Stimulated activated CD8-positive, alpha-beta memory T cell treated with anti-CD3 and anti-CD28 coated beads, Interleukin-4, amount 100 ng/mL, for 48 hours (primary cell): ENCODE results near the gene CREBBP.

ENCODE experiments used
- DNase-seq: peaks from one replicate; pipeline ENCODE4 v3.0.0-alpha.2; 2020

The CREBBP gene

DNA sequence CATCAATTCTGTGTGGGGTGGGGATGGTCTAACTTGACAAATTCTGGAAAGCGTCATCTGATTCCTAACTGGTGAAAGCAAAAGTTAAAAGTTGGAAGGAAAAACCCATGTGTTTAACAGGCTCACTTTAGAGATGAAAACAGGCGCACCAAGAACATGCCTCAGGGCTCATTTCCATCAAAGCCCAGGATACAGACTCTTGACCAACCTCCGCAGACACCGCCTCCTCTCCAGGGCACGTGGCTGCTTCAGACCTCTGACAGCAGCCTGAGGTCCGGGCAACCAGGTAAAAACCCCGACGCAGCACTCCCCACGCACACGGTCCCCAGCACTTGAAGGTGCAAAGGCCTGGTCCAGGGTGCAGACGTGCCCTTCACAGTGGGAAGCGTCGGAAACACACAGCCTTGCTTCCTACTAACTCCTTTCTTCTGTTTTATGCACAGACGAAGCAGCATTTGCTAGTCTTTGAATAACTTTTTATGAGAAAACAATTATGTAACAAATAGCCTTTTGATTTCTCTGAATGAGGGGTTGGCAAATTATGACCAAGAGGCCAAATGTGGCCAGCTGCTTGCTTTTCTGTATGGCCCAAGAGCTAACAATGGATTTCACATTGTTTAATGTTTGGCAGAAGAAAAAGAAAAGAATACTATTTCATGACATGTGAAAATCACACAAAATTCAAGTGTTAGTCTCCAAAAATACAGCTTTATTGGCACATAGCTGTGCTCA, 119.0 kb downstream of the CREBBP start:
- no peak for DNase-seq

DNA sequence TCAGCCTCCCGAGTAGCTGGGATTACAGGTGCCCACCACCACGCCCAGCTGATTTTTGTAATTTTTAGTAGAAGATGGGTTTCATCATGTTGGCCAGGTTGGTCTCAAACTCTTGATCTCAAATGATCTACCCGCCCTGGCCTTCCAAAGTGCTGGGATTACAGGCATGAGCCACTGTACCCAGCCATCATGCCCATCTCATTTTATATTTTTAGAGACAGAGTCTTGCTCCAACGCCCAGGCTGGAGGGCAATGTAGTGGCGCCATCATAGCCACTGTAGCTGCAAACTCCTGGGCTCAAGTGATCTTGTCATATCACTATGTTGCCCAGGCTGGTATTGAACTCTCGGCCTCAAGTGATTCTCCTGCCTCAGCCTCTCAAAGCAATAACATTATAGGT, 120.0 kb downstream of the CREBBP start:
- DNase-seq, result no peak

DNA sequence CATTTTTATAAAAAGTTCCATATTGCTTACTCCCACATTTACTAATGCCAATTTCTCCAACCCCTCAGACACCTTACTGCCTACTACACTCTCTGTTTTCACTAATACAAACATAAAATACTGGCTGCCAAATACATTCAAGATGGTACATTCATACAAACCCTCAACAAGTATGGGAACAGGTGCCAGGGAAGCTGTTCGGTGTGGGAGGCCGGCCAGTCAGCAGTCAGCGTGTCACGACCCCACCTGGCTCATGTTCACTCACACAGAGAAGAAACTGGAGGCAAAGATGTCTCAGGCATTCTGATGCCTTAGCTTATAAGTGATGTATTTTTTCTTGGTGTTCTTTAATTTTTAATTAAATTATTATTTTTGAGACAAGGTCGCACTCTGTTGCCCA, 120.8 kb downstream of the CREBBP start:
- DNase-seq, result no peak

DNA sequence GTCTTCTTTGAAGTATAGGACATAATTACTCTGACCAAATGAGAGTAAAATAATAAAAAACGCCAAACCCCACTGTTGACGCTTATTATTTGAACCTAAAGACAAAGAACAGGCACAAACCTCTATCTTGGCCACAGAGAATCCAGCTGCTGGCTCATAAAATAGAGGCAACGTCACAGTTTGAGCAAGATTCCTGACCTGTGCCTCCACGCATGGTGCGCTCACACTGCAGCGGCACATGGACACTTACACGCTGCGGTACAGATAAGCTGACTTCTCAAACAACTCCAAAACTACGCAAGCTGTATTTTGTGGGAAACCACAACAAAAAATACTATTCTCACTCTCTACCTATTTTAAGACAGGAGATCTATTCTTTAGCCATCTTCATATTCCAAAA, 124.4 kb downstream of the CREBBP start:
- DNase-seq, result no peak

DNA sequence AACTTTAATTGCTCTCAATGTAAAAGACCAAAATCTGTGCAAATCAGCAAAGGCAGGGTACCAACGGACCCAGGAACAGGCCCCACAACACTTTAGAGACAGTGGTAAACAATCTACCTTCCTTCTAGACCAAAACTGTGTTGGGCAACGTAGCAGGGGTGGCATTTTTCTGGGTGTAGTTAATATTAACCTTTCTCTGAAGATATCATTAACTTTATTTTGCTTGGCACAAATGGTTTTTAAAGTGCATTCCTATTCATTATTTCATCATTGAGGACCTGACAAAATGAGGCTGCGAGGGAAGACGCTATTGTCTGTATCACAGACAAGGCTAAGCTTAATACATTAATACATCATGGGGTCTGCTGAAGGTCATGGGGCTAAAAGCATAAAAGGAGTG, 125.3 kb downstream of the CREBBP start:
- no peak for DNase-seq

DNA sequence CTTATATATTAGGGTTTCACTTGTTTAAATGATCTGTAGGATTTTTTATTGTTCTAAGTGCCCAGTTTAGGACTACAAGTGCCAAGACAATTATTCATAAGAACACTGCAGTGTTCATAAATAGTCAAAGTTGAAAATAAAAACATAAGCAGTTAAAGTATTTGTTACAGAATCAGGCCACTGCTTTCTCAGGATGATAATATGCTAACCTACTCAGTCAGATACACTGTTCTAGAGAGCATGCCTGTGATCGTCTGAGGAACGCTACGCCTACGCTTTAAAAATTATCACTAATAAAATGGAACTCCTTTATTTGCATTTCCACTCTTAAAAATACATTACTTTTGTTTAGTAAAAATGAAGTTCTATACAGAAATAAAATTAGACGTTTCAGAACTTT, 125.7 kb downstream of the CREBBP start:
- DNase-seq, result no peak

DNA sequence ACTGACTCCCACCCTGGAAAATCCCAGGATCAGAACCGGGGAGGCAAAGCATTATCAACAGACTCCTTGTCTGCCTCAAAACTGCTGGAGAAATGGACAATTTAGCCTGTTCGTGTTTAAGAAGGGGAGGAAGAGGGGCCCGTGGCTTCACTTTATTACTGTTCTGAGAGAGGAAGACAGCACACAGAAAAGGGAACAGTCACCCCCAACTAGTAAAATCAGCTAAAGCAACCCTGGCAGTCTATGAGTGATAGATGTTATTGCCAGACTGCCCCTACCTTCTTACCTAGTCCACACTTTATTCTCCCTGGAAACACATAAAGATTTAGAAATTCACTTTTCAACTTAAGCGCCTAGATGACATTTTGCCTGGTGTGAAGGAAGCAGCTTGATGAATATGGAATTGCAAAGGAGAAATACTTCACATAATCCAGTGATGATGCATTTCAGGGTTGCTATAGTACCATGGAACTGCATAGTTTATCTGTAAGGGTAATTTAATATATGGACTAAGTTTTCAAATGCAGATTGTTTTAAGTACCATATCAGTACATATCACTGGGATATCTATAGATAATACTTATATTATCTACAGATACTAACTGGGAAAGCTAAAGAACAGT, 126.3 kb downstream of the CREBBP start:
- no peak for DNase-seq

DNA sequence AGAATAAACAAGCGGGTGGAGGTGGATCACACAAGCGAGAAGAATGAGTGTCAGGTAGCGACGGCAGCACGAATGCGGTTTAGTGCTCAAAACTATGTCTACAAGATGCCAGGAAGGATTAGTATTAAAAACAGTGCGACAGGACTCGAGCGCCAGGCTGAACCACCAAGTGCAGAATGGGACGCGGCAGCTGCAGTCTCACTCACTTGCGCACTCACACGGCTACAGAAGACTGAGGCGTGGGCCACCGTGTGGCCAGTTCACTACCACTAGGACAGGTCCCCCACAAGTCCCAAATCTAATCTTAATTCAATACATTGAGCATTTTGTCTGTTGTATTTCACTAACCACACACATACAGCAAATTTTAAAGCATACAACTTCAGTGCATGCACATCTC, 127.5 kb downstream of the CREBBP start:
- DNase-seq, result no peak

DNA sequence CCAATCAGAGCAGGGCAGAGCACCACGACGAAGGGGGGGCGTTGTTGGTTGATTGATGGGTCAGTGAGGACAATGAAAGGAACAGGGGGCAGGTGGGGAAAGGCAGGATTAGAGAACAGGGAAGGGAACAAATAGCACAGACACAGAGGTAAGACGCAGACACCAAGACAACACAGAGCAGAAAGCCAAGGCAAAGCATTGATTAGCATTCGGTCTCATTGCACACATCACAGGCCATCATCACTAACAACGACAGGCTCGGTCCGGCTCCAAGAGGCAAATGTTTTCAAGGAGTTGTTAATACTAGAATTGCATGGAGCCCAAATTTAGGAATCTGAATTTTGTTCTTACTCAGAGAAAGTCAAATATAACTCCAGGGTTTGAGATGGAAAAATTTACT, 128.6 kb downstream of the CREBBP start:
- DNase-seq, result no peak

DNA sequence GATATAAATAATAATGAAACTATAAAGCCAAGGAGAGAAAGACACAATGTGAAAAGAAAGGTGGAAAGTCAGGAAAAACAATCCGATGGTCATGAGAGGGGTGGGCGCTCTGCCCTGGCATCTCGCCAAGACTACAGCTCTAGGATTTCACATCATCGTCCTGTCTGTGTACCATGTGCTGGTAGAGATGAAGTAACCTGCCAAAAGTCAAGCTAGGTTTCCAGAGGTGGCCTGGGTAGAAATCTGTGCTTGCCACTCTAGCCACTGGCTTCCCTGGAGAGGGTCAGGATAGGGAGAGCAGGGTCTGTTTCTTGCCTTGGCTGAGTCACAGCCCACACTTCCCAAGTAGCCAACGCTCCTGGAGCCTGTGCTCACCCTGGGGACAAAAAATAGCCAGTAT, 132.2 kb downstream of the CREBBP start:
- no peak for DNase-seq

DNA sequence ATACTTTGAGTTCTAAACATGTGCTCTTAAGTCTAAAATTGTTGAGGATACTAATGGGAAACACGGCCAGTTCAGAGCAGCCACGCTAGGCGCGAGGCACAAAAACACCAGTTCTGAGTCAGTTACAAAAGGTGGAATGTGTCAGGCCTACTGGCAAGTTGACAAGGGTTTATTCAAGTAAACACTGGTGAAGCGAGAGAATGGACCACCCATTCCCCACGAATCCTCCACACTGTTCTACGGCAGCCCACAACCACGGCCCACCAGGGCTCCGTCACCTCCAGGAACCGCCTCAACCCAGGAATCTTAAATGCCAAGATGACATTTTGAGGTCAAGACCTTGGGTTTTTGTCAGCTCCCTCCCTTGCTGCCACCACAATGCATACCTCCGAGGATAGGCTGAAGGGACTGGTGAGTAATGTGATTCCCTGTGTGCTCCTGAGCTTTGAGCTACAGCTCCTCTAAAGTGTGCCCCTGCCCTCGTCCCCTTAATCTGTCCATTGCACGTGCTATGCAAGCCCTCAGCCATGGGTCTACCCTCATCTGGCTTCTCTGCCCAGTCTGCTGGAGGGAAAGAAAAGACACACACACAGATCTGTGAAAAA, 134.7 kb downstream of the CREBBP start:
- DNase-seq, result no peak

DNA sequence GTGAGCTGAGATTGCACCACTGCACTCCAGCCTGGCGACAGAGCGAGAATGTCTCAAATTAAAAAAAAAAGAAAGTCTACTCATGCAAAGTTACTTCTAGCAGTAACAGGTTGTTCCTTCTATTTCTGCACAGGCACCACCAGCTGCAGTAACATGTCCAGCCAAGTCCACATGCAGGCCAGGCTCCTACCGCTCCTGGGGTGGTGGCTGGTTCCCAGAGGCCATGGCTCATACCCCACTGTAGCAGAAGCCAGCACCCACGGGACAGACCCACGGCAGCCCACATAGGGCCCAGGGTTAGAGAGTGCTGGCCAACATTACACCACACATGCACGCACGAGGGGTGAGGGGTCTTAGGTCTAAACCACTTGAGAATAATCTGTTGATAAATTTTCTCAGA, 136.5 kb downstream of the CREBBP start:
- DNase-seq, result no peak

DNA sequence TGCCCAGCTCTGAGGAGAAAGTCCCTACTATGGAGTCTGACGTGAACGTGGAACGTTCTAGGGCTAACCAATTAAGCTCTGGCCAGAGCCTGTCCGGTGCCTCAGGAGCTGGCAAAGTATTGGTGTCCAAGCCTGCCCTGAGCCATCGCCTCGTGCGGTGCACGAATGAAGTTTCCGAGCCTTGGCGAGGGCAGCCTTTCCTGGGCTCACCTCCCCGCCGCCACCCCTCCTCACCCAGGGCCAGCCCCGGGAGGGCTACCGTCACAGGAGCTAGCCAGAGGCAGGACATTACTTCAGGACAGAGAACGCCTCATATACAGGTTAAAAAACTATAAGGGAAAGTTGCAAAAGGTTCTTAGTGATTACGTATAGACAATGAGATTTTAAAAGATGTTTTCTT, 139.6 kb downstream of the CREBBP start:
- DNase-seq, result no peak

DNA sequence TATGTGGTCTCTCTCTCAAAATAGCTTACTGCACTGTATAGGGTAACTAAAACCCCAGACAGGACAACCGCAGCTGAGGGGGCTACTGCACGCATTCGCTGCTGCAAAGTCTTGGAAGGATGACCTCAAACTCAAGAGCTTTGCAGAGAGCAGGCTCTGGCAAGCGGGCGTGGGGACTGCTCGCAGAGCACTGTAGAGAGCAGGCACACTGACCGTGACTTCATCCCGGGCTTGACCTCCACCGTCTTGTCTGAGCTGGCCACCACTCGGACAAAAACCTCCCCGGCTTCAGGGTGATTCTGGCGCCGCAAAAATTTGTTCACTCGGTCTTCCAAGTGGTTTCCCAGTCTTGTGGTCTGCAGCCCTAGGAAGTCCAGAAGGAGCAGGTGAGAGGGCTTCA, 140.3 kb downstream of the CREBBP start:
- DNase-seq, result no peak

DNA sequence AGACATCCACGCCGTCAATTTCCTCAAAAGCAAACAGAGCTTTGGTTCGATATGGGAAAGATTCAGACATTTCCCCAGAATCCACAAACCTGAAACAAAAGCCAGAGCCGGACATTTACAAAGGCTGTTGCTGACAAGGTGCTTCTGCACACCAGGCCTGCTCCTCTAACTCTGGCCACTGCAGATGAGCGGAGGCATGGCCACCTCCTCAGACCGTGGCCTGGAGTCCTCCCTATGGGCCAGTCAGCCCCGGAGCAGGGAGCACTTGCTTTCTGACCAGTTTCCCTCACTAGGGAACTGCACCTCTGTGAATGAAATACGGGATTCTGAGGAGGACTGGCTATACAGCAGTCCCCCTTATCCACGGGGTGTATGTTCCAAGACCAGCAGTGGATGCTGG, 140.9 kb downstream of the CREBBP start:
- no peak for DNase-seq

DNA sequence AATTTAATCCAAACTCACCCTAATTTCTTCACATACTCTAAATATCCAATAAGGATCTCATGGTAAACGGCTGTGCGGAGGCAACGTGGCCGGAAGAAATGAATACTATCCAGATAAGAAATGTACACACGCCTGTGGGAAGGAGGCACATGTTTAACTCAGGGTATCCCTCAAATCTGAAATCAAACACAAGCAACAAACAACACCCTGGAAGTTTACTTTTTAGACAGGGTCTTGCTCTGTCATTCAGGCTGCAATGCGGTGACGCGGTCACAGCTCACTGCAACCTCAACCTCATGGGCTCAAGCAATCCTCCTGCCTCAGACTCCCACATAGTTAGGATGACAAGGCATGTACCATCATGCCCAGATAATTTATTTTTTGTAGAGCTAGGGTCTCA, 142.0 kb downstream of the CREBBP start:
- no peak for DNase-seq

DNA sequence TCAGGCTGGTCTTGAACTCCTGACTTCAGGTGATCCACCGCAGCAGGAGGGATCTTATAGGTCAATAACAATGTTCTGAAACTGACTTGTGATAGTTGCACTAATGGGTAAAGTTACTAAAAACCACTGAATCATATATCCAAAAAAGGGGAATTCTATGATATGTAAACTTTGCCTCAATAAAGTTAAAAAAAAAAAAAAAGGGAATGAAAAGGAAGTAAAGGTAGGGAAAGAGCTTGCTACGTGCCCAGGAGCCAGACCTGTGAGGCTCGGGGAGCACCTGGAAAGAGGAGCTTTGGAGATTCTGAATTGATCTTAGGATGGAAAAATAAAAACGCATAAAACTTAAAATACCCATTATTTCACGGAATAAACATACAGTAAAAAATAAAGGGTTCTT, 142.4 kb downstream of the CREBBP start:
- DNase-seq, result no peak

DNA sequence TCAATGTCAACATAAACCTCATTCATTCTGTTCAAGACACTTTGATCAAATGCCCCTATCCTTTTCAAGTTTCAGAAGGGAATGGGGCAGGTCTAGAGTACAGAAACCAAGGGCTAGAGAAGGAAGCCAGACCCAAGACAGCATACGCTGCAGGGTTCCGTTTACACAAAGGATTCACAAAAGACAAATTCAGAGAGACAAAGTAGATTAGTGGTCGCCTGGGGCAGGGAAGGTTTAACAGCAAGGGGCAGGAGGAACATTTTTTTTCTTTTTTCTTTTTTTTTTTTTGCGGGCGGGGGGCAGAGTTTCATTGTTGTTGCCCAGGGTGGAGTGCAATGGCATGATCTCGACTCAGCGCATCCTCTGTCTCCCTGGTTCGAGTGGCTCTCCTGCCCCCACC, 143.3 kb downstream of the CREBBP start:
- no peak for DNase-seq

DNA sequence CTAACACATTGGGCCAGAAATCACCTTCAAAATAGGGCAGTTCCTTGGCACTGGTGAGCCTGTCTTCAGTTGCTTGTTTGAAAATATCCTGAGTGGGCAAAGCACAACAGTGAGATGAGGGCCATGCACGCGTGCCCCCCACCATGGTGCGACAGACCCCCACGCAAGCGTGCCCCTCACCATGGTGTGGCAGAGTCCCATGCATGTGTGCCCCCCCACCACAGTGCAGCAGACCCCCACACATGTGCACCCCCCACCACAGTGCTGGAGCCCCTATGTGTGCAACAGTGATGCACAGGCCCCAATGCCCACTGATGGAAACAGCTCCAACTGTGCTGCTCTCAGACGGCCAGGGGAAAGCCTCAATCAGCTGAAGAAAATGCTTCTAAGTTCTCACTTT, 144.4 kb downstream of the CREBBP start:
- DNase-seq, result no peak

DNA sequence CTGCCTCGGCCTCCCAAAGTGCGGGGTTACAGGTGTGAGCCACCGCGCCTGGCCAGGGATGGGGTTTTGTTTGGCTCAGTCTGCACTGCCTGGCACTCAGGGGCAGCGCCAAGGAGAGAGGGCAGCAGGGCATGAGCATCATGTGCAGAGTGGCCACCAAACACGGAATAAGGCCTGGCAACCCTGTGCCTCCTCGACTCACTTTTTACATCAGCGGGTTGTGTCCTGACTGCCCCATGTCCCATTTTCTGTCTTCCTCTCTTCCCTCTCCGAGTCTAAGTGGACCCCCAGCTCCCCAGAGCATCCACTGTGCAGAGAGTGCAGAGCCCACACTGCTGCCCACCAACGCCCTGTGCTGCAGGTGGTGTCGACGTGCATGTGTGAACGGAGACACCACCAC, 145.0 kb downstream of the CREBBP start:
- no peak for DNase-seq

DNA sequence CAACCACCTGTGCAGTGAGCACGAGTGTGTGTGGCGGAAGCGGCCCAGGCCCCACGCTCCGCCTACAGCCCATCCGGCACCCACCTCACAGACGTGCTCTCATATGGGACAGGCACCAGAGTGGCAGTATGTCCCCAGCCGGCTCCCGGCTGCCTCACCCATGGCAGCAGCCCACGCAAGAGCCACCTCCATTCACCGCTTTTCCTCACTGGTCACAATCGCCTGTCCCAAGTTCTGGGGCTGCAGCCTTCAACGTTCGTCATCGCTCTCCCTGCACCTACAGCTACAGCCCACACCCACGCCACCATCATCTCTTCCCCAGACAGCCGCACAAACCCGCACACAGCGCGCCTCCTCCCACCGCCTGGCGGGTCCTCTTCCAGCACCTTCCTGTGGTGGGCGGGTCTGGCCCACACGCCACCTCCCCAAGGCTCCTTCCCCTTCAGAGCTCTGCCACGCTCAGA, 145.7 kb downstream of the CREBBP start:
- no peak for DNase-seq

DNA sequence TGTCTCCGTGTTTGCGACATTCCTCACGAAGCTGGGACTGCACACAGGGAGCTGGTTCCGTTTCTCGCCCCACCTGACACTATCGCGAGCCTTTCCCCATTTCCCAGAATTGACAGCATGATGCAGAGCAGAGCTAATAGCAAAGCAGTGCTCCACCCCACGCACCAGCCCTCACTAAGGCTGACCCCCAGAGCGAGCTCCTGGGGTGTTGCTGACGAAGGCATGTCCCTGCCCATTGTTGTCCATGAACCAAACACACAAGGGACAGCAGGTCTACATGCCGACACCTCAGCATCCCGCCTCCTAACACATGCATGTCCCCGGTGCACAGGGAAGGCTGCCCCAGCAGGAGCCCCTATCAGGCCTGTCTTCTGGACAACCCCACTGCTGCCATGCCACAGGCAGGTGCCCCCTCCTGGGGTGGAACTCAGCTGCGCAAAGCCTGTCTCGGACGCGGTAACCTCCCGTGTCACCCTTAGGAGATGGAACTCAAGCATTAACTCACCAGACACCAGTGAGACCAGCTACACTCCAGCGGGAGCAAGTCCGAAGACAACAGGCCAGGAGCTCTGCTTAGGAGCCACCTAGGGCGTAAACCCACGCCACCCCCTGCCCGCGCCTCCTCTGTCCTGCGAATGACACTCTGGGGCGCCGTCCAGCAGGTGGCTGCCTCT, 146.3 kb downstream of the CREBBP start:
- DNase-seq, result no peak

DNA sequence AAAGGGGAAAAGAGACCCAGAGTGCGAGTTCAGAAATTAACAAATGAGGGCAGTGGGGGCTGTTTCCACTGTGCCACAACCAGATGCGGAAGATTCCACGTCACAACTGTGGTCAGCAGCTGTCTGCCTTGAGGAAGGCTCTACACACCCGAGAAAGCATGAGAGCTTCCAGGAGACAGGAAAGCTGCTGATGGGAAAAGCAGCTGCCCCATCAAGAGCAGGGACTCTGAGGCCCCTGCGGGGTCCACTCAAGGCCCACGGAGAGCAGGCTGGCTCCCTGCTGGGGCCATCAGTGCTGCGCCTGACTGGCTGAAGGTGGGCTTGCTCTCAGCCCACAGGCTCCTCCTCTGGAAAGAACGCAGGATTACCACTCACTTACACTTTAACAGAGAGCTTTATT, 148.3 kb downstream of the CREBBP start:
- no peak for DNase-seq
